ENCODE data around the gene LENG1. TPM values are rescaled to one million over a fixed set of nuclear protein-coding genes. Genes with fewer than 3 reads are reported as not detected.

Gene LENG1
- total and polyA plus RNA-seq, 2 experiments from 2014 or later: 8.4 to 15.0 TPM

GRCh38 chr19:54155694-54156093, 3.8 kb downstream of the LENG1 start:
- DNase-seq (ENCODE audit: low spot score): no peak
- H3K79me2 ChIP-seq: peaks cover 14% of the 10 kb centered on the region
- no peak overlapping the region for H3K27ac ChIP-seq
- TF ChIP-seq CTCF (IDR thresholded peaks at IDR 0.05; ENCODE audit: poor library complexity): no peak
- TF ChIP-seq EZH2phosphoT487 (IDR thresholded peaks at IDR 0.05; ENCODE audit: low read depth, severe bottlenecking, unreplicated experiment): no peak
- TF ChIP-seq EZH2 (IDR thresholded peaks at IDR 0.05; ENCODE audit: borderline replicate concordance): no peak
- no peaks in the 10 kb centered on the region for H3K36me3 ChIP-seq (replicated peaks; ENCODE audit: insufficient read depth, low read depth)
- no peak overlapping the region for H2AFZ ChIP-seq
- peaks cover 12% of the 10 kb centered on the region for H3K4me1 ChIP-seq (ENCODE audit: insufficient read depth)
- no peaks in the 10 kb centered on the region for H3K9me3 ChIP-seq (ENCODE audit: low read depth)
- 95% methylated on average over 16 of the region's 19 CpGs for WGBS (ENCODE audit: low lambda C conversion rate, missing lambda C conversion rate)
- H4K20me1 ChIP-seq (ENCODE audit: insufficient read depth, poor library complexity, severe bottlenecking): no peaks in the 10 kb centered on the region
- H3K27me3 ChIP-seq: no peaks in the 10 kb centered on the region
- no peaks in the 10 kb centered on the region for H3K9me2 ChIP-seq (replicated peaks; ENCODE audit: insufficient read depth)
- no peak overlapping the region for H3K4me2 ChIP-seq
- no peak overlapping the region for H3K4me3 ChIP-seq

DNA sequence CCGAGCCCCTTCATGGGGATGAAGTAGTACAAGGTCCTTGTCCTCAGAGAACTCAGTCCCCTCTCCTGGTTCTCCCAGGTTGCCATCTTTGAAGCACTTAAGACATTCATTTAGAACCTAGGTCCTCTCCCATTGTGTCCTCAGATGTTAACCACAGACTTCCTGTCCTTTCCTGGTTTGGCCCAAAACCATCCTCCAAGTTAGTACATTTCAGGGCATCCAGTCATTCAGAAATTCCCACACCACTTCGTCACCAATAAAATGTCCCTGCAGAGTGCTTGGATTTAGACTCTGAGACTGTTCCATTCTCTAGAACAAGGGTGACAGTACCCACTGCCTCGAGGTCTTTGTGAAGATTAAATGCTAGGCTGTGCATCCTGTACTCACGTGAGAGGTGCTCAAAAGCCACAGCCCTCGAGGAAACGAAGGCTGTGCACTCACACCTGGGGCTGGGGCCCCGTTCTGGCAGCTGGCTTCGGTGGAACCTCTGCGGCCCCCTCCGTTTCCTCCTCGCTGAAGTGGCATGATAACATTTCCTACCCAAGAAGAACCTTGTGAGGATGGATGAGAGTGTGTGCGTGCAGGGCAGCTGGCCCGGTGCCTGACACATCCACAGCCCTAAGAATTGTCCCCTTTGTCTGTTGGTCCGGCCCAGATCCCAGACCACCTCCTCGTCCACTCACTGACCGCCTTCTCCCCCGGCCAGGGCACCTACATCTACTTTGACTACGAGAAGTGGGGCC, 4.7 kb downstream of the LENG1 start:
- no peaks in the 10 kb centered on the region for H3K9me3 ChIP-seq (ENCODE audit: low read depth)
- 91% methylated on average over 18 of the region's 18 CpGs for WGBS (ENCODE audit: low lambda C conversion rate, missing lambda C conversion rate)
- DNase-seq (ENCODE audit: low spot score): no peak
- H3K36me3 ChIP-seq (replicated peaks; ENCODE audit: insufficient read depth, low read depth): no peaks in the 10 kb centered on the region
- peaks cover 14% of the 10 kb centered on the region for H3K79me2 ChIP-seq
- no peak overlapping the region for H3K4me3 ChIP-seq
- peaks cover 8% of the 10 kb centered on the region for H3K4me1 ChIP-seq (ENCODE audit: insufficient read depth)
- no peak overlapping the region for H2AFZ ChIP-seq
- TF ChIP-seq EZH2phosphoT487 (IDR thresholded peaks at IDR 0.05; ENCODE audit: low read depth, severe bottlenecking, unreplicated experiment) (no peak), CTCF (IDR thresholded peaks at IDR 0.05; ENCODE audit: poor library complexity) (no peak), EZH2 (IDR thresholded peaks at IDR 0.05; ENCODE audit: borderline replicate concordance) (no peak)
- H3K9me2 ChIP-seq (replicated peaks; ENCODE audit: insufficient read depth): no peaks in the 10 kb centered on the region
- no peak overlapping the region for H3K27ac ChIP-seq
- H3K27me3 ChIP-seq: no peaks in the 10 kb centered on the region
- H3K4me2 ChIP-seq: no peak overlapping the region
- no peaks in the 10 kb centered on the region for H4K20me1 ChIP-seq (ENCODE audit: insufficient read depth, poor library complexity, severe bottlenecking)

- WGBS (ENCODE audit: low lambda C conversion rate, missing lambda C conversion rate): 89% methylated on average over 10 of the region's 10 CpGs
- no peak overlapping the region for H3K4me2 ChIP-seq
These were observed 5.7 kb downstream of the LENG1 start for GRCh38 chr19:54153731-54154326.

More at GRCh38 chr19:54153731-54154326, 5.7 kb downstream of the LENG1 start:
- TF ChIP-seq CTCF (IDR thresholded peaks at IDR 0.05; ENCODE audit: poor library complexity): no peak
- no peak for TF ChIP-seq EZH2 (IDR thresholded peaks at IDR 0.05; ENCODE audit: borderline replicate concordance)
- no peak for TF ChIP-seq EZH2phosphoT487 (IDR thresholded peaks at IDR 0.05; ENCODE audit: low read depth, severe bottlenecking, unreplicated experiment)
- Histone ChIP-seq H3K4me3 (no peak overlapping the region), H3K79me2 (peaks cover 11% of the 10 kb centered on the region), H3K4me1 (ENCODE audit: insufficient read depth) (peaks cover 6% of the 10 kb centered on the region), H3K27me3 (no peaks in the 10 kb centered on the region), H3K9me2 (replicated peaks; ENCODE audit: insufficient read depth) (no peaks in the 10 kb centered on the region), H3K36me3 (replicated peaks; ENCODE audit: insufficient read depth, low read depth) (no peaks in the 10 kb centered on the region), H3K9me3 (ENCODE audit: low read depth) (no peaks in the 10 kb centered on the region), H2AFZ (no peak overlapping the region), H4K20me1 (ENCODE audit: insufficient read depth, poor library complexity, severe bottlenecking) (no peaks in the 10 kb centered on the region), H3K27ac (no peak overlapping the region)
- DNase-seq (ENCODE audit: low spot score): no peak

Measured in hepatocyte (in vitro differentiated cells).